Activated naive CD8-positive, alpha-beta T cell (primary cell): Measurements from ENCODE around the gene PI4KB.
"Not testable (repeated sequence)": the region's sequence is repeated elsewhere in the genome, so short reads cannot be mapped to it uniquely, and the experiment has no call there.

Experiments used
- H3K27ac Mint-ChIP-seq: one replicate; pipeline ENCODE4 v1.8.0; 2021; ENCODE audit warnings: mixed read lengths
- H3K27me3 Mint-ChIP-seq: one replicate; pipeline ENCODE4 v1.8.0; 2021; ENCODE audit warnings: mixed read lengths
- H3K36me3 Mint-ChIP-seq: one replicate; pipeline ENCODE4 v1.8.0; 2021; ENCODE audit warnings: mixed read lengths
- H3K4me1 Mint-ChIP-seq: one replicate; pipeline ENCODE4 v1.8.0; 2021; ENCODE audit warnings: low read depth, mixed read lengths
- H3K4me3 Mint-ChIP-seq: one replicate; pipeline ENCODE4 v1.8.0; 2021; ENCODE audit warnings: mild to moderate bottlenecking, mixed read lengths
- H3K9me3 Mint-ChIP-seq: one replicate; pipeline ENCODE4 v1.8.0; 2021; ENCODE audit warnings: low read depth, mixed read lengths

PI4KB gene

DNA sequence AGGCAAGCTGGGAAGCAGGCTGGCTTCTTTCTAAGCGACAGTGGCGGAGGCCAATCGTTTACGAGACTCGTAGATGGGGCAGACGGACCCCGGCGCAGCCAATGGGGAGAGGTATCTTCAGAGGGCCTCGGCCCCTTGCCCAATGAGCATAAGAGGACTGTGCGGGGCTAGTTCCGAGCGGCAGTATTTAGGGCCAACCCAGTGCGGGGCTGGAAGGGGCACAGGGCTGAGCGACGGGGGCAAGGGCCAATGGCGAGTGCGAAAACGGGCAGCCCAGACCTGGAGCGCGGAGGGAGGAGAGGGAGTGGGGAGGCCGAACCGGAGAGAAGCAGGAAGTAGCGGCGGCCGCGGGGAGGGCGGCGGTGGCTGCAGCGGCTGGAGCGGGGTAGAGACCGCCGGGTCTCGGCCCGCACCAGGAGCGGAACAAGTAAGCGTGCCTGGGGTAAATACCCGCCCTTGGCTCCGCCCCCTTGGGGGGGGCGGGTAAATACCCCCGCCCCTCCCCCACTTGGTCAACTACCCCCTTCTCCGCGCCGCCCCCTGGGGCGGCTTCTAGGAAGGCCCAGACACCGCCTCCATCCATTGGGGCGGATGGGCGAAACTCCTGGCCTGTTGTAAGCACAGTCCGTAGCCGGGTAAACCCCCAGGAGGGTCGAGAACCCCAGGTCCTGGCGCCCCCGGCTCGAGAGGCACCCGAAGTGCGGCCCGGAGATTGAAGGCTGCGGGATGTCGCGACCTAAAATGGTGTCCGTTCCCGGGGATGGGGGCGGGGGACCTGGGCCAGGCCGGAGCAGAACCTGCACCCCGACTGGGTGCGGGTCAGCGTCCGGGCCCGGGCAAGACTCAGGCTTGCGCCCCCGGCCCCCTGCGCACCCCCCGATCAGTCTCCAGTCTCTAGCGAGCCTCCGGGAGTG lies 45.0 kb downstream of the PI4KB start, which contains the start of gene ZNF687:
Gene ZNF687, plus strand, starts transcription at position 331 of the 914 bp plus-strand sequence. CDS start 3,993 bp downstream, outside the sequence.
- Mint-ChIP-seq H3K27ac (peak within 1 kb of the TSS; percentile 99), H3K27me3 (no peaks in the 10 kb centered on the region), H3K4me3 (peak within 1 kb of the TSS; percentile 99), H3K9me3 (no peaks in the 10 kb centered on the region), H3K36me3 (no peaks in the 10 kb centered on the region), H3K4me1 (peaks cover 34% of the 10 kb centered on the region)

DNA sequence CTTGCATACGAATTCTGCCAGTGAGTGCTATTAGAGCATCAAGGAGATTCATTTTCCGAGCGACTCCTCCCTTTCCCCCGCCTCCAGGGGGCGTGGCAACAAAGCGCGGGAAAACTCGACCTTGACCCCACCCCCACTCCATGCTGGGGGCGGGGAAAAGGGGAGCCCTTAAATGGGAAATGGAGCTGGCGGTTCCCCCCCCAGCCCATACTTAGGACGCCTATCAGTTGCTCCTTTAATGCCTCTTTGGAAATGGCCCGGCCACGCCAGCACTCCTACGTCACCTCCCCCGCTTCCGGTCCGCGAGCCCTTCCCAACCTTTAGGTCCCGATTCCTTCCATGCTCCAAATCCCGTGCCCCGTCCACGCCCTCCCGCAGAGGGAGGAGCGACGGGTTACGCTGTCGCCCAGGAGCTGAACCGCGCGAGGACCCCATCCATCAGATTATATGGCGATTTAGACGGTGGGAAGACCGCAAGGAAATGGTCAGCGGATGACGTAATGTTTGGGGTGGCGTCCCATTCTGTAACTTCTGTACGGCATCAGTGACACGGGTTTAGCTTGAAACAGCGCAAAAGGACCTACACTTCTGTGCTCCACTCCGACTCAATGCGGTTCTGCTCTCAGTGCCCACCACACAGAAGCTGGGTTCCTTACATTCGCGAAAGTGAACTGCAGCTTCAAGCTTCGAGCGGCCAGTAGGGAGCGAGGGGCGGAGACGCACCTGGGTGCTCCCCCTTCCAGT lies 45.8 kb downstream of the PI4KB start:
- no peaks in the 10 kb centered on the region for H3K27me3 Mint-ChIP-seq
- peaks cover 35% of the 10 kb centered on the region for H3K4me1 Mint-ChIP-seq

DNA sequence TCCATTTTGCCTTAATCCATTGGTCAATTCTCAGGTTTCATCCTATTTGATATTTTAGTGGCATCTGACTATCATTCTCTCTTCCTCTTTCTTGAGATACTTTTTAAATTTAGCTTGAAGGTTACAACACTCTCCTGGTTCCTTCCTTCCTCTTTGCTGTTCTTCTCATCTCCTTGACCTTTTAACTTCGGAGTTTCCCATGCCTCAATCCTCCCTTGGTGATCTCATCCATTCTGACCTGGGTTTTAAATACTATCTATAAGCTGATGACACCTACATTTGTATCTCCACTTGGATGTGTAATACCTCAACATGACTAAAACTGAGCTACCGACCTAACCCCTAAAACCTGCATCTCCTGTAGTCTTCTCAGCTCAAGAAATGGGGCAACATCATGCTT lies 50.0 kb downstream of the PI4KB start:
- H3K27me3 Mint-ChIP-seq, result no peaks in the 10 kb centered on the region
- H3K4me3 Mint-ChIP-seq, result peak overlapping the region; percentile 57
- H3K4me1 Mint-ChIP-seq, result peaks cover 15% of the 10 kb centered on the region
- H3K27ac Mint-ChIP-seq, result peak overlapping the region; percentile 79
- H3K9me3 Mint-ChIP-seq, result no peaks in the 10 kb centered on the region
- peaks cover 2% of the 10 kb centered on the region for H3K36me3 Mint-ChIP-seq

More for the DNA sequence above, 45.8 kb downstream of the PI4KB start:
- Mint-ChIP-seq H3K36me3 (no peaks in the 10 kb centered on the region), H3K9me3 (no peaks in the 10 kb centered on the region), H3K4me3 (peak overlapping the region; percentile 99), H3K27ac (peak overlapping the region; percentile 99)

DNA sequence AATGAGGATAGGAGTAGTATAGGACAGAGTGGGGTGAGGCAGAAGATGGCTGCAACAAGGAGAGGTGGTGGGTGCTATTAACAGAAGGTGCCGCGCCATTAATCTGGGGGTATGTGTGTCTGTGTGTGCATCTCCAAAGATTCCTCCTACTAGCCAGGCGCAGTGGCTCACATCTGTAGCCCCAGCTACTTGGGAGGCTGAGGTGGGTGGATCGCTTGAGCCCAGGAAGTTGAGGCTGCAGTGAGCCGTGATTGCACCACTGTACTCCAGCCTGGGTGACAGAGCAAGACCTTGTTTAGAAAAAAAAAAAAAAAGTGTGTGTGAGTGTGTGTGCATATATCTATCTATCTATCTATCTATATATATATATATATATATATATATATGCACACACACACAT lies 51.9 kb downstream of the PI4KB start:
- not testable (repeated sequence) for H3K36me3 Mint-ChIP-seq, H3K4me3 Mint-ChIP-seq, H3K9me3 Mint-ChIP-seq, H3K27ac Mint-ChIP-seq, H3K27me3 Mint-ChIP-seq
- peaks cover 13% of the 10 kb centered on the region for H3K4me1 Mint-ChIP-seq

DNA sequence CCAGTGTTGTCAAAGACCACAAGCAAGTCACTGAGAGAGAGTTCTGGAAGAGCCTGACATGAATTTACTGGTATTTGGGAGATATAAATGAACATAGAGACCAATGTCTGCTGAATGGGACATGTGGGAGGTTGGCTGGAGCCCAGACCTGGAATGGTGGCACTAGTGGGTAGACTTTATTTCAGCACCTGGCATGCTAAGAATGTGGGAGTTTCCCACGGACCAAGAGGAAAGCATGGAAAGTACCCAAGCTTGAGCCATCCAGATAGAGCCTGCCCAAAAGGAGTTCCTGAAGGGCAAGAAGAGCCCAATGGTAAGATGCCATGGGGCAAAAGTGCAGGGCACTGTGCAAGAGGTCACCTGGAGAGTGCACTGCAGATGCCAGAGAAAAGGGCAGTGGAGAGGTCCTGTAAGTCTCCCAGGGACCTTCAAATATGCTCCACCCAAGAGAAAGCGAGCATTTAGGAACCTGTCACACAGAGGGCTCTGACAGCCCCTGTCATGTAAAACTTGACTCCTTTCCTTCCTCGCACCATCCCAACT lies 53.2 kb downstream of the PI4KB start:
- Mint-ChIP-seq H3K4me3 (no peak overlapping the region), H3K27ac (no peak overlapping the region), H3K27me3 (no peaks in the 10 kb centered on the region)

DNA sequence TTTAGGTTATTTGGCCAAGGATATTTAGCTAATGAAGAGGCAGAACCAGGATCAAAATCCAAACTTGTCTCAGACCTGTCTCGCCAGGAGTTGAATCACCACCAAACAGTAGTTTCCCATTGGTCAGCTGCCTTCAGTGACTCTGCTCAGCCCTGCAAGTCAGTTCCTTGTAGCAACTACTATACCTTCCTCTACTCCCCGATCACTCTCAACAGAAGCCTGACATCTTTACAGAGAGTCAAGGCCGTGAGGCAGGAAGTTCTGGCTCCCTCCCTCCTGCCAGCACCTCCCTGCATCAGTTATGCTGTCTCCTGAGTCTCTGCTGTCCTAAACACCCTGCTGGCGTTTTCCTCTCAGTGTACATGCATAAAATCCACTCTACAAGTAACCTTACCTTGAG lies 59.5 kb downstream of the PI4KB start:
- Mint-ChIP-seq H3K9me3 (no peaks in the 10 kb centered on the region), H3K27ac (no peak overlapping the region), H3K27me3 (no peaks in the 10 kb centered on the region)

More for the DNA sequence above, 53.2 kb downstream of the PI4KB start:
- Mint-ChIP-seq H3K36me3 (peaks cover 2% of the 10 kb centered on the region), H3K9me3 (no peaks in the 10 kb centered on the region), H3K4me1 (peaks cover 9% of the 10 kb centered on the region)

DNA sequence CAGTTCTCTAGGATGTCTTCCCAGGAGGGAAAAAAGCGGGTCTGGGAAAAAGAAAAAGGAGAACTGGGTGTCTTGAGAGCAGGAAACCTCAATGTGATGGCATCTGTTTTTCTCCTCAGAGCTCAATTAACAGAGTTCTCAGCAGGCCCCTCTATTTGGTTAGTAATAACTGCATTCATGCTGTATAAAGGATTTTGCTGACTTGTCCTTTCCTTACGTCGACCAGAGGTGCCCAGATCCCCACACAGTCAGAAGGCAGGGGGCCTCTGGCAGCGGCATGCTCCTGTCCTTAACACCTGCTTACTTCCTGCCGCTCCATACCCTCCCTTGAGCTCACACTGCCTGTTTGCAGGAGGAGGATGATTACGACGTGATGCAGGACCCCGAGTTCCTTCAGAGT lies 60.4 kb downstream of the PI4KB start:
- Mint-ChIP-seq H3K4me3 (no peak overlapping the region), H3K27me3 (no peaks in the 10 kb centered on the region), H3K9me3 (no peaks in the 10 kb centered on the region), H3K36me3 (peaks cover 2% of the 10 kb centered on the region), H3K27ac (no peak overlapping the region), H3K4me1 (no peaks in the 10 kb centered on the region)

More for the DNA sequence above, 59.5 kb downstream of the PI4KB start:
- H3K4me1 Mint-ChIP-seq, result no peaks in the 10 kb centered on the region
- no peak overlapping the region for H3K4me3 Mint-ChIP-seq
- H3K36me3 Mint-ChIP-seq, result peaks cover 4% of the 10 kb centered on the region

DNA sequence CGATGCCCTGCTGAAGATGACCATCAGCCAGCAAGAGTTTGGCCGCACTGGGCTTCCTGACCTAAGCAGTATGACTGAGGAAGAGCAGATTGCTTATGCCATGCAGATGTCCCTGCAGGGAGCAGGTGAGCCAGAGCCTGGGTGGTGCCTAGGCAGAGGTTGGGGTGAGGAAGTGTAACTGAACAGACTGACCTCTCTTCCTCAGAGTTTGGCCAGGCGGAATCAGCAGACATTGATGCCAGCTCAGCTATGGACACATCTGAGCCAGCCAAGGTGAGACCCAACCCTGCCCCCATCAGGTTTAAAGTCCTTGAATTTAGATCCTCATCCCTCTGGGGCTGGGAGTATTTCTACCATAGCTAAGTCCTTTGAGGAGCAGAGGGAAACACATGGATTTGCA lies 60.9 kb downstream of the PI4KB start:
- Mint-ChIP-seq H3K27me3 (no peaks in the 10 kb centered on the region), H3K4me1 (no peaks in the 10 kb centered on the region), H3K4me3 (no peak overlapping the region), H3K9me3 (no peaks in the 10 kb centered on the region), H3K36me3 (peaks cover 2% of the 10 kb centered on the region), H3K27ac (no peak overlapping the region)

DNA sequence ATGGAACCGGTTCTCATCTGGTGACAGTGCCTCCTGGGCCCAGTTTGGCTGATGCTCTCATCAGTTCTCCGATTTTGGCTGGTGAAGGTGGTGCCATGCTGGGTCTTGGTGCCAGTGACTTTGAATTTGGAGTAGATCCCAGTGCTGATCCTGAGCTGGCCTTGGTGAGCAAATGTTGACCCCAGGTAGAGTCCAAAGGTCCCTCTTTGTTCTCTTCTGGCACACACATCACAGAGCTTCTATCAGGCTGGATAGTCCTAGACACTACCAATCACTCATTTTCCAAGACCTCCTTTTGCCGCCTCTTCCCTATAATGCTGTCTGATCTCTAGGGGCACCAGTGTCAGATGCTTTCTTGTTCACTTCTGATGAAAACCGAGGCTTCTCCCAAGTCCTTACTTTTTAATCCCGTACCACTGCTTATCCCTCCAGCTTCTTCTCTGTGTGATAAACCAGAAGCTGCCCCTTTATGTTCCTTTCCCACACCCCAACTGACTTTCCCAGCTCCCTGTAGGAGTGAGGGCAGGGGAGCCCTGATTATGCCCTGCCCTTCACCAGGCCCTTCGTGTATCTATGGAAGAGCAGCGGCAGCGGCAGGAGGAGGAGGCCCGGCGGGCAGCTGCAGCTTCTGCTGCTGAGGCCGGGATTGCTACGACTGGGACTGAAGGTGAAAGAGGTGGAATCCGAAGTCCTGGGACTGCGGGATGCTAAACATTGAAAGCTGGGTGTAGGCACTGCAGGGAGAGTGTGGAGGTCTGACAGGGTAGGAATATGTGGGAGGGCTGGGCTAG lies 61.6 kb downstream of the PI4KB start:
- H3K9me3 Mint-ChIP-seq, result no peaks in the 10 kb centered on the region
- peaks cover 2% of the 10 kb centered on the region for H3K36me3 Mint-ChIP-seq
- H3K27ac Mint-ChIP-seq, result peak overlapping the region; percentile 7
- H3K27me3 Mint-ChIP-seq, result no peaks in the 10 kb centered on the region
- H3K4me3 Mint-ChIP-seq, result no peak overlapping the region
- H3K4me1 Mint-ChIP-seq, result no peaks in the 10 kb centered on the region

DNA sequence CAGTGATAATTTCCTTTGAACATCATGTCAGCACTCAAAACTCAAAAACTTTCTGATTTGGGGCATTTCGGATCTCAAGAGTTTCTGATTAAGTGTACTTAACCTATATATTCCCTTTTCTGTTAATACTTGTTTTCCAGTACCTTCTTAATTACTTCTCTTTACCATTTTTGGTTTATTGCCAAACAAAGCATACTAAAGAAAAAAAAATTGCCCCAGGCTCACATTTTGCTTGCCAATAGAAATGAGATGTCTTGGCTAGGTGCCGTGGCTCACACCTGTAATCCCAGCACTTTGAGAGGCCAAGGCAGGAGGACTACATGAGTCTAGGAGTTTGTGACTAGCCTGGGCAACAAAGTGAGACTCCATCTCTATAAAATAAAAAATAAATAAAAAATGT lies 67.9 kb downstream of the PI4KB start:
- no peaks in the 10 kb centered on the region for H3K9me3 Mint-ChIP-seq
- peaks cover 34% of the 10 kb centered on the region for H3K4me1 Mint-ChIP-seq
- no peaks in the 10 kb centered on the region for H3K27me3 Mint-ChIP-seq
- peaks cover 4% of the 10 kb centered on the region for H3K36me3 Mint-ChIP-seq
- no peak overlapping the region for H3K27ac Mint-ChIP-seq
- H3K4me3 Mint-ChIP-seq, result no peak overlapping the region

DNA sequence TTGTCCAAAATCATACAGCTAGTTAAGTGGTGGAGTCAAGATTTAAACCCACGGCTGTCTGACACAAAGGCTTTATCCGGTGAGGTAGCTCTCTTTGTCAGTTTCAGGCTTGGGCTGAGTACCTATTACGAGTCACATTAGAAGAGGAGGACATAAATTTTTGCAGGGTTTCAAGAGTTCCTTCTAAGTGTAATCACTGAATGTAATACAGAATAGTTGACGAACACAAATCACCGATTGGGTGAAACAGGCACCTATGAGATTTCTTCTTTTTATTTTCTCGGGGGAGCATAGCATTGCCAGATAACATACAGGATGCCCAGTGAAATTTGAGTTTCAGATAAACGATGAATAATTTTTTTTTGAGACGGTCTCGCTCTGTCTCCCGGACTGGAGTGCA lies 71.8 kb downstream of the PI4KB start:
- peaks cover 4% of the 10 kb centered on the region for H3K36me3 Mint-ChIP-seq
- H3K27ac Mint-ChIP-seq, result peak overlapping the region; percentile 99
- peak overlapping the region; percentile 95 for H3K4me3 Mint-ChIP-seq
- H3K9me3 Mint-ChIP-seq, result no peaks in the 10 kb centered on the region
- H3K27me3 Mint-ChIP-seq, result no peaks in the 10 kb centered on the region
- H3K4me1 Mint-ChIP-seq, result peaks cover 38% of the 10 kb centered on the region

DNA sequence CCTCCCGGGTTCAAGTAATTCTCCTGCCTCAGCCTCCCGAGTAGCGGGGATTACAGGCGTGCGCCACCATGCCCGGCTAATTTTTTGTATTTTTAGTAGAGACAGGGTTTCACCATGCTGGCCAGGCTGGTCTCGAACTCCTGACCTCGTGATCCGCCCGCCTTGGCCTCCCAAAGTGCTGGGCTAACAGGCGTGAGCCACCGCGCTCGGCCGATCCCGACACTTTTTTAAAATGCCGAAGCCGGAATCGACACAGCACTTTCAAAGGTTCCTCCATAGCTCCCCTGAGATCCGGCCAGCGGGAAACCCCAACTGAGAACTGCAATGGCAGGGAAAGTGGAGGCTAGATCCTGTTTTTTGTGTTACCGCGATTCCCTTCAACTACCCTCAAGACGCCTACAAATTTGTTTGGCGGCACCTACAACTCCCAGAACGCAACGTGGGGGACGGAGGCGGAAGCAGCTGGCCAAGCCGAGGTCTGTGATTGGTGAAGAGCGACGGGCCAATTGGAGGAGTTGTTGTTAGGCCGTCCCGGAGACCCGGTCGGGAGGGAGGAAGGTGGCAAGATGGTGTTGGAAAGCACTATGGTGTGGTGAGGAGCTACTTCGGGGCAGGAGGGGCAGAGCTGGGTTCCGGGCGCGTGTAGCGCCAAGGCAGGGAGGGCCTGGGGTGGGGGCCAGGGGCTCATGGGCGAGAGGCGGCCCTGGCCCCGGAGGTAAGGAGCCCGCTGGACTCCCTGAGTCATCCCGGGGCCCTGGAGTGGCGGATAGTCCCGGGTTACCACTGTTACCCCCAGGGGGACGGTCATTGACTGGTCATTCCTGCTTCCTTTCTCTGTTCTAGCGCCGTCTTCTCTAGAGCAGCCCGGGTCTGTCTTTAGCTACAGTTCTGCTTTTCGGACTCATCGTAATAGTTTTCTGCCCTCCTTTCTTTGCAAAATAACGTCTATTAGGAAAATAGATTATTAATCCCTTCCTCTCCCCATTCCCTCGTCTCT lies 72.7 kb downstream of the PI4KB start, which contains the start of gene PSMD4:
Gene PSMD4, plus strand, starts transcription at position 518 of the 997 bp plus-strand sequence. Its CDS starts 49 bp downstream, at position 567.
- Mint-ChIP-seq H3K36me3 (peaks cover 4% of the 10 kb centered on the region), H3K4me1 (peaks cover 34% of the 10 kb centered on the region), H3K27ac (peak within 1 kb of the TSS; percentile 99), H3K4me3 (peak within 1 kb of the TSS; percentile 95), H3K9me3 (no peaks in the 10 kb centered on the region), H3K27me3 (no peaks in the 10 kb centered on the region)

DNA sequence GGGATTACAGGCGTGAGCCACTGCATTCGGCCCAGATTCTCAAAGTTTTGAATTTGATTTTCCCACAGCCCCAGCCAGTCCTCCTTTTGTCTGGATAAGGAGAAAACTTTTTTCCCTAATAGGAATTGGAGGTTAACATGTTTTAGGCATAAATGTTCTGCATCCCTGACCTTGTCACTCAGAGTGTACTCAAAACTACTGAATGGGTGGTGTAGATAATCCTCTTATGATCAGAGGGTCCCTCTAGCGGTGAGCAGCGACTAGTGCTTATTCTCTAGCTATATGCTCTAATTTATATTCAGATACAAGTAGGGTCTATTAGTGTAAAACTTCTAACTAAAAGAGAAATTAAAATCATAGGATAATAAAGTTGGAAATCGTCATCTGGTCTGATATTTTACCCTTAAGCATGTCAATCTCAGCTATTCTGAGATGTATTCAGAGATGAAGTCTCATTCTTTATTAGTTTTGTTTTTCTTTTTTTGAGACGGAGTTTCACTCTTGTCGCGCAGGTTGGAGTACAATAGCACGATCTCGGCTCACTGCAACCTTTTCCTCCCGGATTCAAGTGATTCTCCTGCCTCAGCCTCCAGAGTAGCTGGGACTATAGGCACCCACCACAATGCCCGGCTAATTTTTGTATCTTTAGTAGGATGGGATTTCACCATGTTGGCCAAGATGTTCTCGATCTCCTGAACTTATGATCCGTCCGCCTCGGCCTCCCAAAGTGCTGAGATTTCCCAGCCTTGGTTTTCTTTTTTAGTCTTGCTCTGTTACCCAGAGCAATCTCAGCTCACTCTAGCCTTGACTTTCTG lies 75.4 kb downstream of the PI4KB start:
- H3K27ac Mint-ChIP-seq, result no peak overlapping the region
- H3K4me1 Mint-ChIP-seq, result peaks cover 19% of the 10 kb centered on the region
- H3K9me3 Mint-ChIP-seq, result no peaks in the 10 kb centered on the region
- H3K27me3 Mint-ChIP-seq, result no peaks in the 10 kb centered on the region
- no peaks in the 10 kb centered on the region for H3K36me3 Mint-ChIP-seq
- no peak overlapping the region for H3K4me3 Mint-ChIP-seq
